Measurements from ENCODE around the gene THSD8.

Gene THSD8

DNA sequence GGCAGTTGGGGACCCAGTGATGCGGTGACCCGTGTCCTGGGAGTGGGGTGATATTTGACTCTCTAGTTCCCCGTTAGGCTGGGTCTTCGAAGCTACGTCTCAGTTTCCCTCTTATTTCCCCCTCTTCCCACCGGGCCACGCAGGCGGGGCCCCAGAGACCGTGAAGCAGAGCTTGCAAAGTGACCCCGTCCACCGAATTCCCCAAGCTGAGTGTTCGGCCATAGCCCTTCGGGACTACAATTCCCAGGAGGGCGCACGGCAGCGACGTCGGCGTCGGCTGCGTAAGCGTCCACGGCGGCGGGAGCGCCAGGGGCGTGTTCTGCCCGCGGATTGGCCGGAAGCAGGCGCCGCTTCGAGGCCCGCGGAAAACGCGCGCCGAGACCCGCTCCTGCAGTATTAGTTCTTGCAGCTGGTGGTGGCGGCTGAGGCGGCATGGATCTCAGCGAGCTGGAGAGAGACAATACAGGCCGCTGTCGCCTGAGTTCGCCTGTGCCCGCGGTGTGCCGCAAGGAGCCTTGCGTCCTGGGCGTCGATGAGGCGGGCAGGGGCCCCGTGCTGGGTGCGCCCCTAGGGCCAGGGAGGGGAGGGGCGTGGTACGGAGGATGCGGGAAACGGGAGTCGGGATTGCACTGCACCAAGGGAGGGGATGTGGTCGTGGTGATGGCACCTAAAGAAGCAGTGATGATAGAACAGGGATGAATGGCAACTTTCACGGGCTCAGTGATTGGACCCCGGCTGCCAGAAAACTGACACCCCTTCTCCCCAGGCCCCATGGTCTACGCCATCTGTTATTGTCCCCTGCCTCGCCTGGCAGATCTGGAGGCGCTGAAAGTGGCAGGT, 4.6 kb downstream of the THSD8 start, which contains the start of gene RNASEH2A (continued):
- TF ChIP-seq, protein P1, sequence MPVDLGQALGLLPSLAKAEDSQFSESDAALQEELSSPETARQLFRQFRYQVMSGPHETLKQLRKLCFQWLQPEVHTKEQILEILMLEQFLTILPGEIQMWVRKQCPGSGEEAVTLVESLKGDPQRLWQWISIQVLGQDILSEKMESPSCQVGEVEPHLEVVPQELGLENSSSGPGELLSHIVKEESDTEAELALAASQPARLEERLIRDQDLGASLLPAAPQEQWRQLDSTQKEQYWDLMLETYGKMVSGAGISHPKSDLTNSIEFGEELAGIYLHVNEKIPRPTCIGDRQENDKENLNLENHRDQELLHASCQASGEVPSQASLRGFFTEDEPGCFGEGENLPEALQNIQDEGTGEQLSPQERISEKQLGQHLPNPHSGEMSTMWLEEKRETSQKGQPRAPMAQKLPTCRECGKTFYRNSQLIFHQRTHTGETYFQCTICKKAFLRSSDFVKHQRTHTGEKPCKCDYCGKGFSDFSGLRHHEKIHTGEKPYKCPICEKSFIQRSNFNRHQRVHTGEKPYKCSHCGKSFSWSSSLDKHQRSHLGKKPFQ (tag by site-specific recombination; IDR thresholded peaks at IDR 0.05), result peak; percentile 48; the same call in 1 of the 2 replicates
- TF ChIP-seq ZNF626 (tag by site-specific recombination; IDR thresholded peaks at IDR 0.05) (no peak), SETDB1 (IDR thresholded peaks at IDR 0.05; ENCODE audit: insufficient read length, low read length) (no peak), ZNF426 (tag by site-specific recombination; IDR thresholded peaks at IDR 0.05) (no peak), ZNF555 (tag by site-specific recombination; conservative IDR thresholded peaks at IDR 0.05) (no peak), TCF7L2 (IDR thresholded peaks at IDR 0.05; ENCODE audit: borderline replicate concordance, low read depth, low read length) (no peak), ZNF157 (tag by site-specific recombination; IDR thresholded peaks at IDR 0.05) (no peak), ZNF266 (tag by site-specific recombination; IDR thresholded peaks at IDR 0.05; ENCODE audit: low read depth) (no peak), ZNF510 (tag by site-specific recombination; IDR thresholded peaks at IDR 0.05; ENCODE audit: insufficient replicate concordance) (no peak), OVOL3 (tag by site-specific recombination; IDR thresholded peaks at IDR 0.05) (no peak), ZNF571 (tag by site-specific recombination; IDR thresholded peaks at IDR 0.05) (no peak), ZNF211 (tag by site-specific recombination; IDR thresholded peaks at IDR 0.05; ENCODE audit: low read depth) (no peak), ZNF830 (tag by site-specific recombination; IDR thresholded peaks at IDR 0.05; ENCODE audit: low read depth) (no peak), ZNF274 (IDR thresholded peaks at IDR 0.05; ENCODE audit: low read length) (no peak), ZNF274 (tag by site-specific recombination; IDR thresholded peaks at IDR 0.05; ENCODE audit: borderline replicate concordance) (no peak), ZNF335 (tag by site-specific recombination; conservative IDR thresholded peaks at IDR 0.05) (peak; percentile 97), ZFP3 (tag by site-specific recombination; IDR thresholded peaks at IDR 0.05; ENCODE audit: low read depth) (no peak), ZNF530 (tag by site-specific recombination; IDR thresholded peaks at IDR 0.05; ENCODE audit: low read depth) (no peak), REPIN1 (tag by site-specific recombination; IDR thresholded peaks at IDR 0.05; ENCODE audit: low read depth) (peak; percentile 85; the same call in 1 of the 2 replicates), TRIM28 (IDR thresholded peaks at IDR 0.05; ENCODE audit: borderline replicate concordance, low read length) (no peak), ZNF677 (tag by site-specific recombination; IDR thresholded peaks at IDR 0.05) (no peak), ZBTB7A (tag by site-specific recombination; IDR thresholded peaks at IDR 0.05; ENCODE audit: low read depth) (peak; percentile 70; the same call in 1 of the 2 replicates), ZNF664 (tag by site-specific recombination; IDR thresholded peaks at IDR 0.05) (no peak)
- TF ChIP-seq, protein P2, sequence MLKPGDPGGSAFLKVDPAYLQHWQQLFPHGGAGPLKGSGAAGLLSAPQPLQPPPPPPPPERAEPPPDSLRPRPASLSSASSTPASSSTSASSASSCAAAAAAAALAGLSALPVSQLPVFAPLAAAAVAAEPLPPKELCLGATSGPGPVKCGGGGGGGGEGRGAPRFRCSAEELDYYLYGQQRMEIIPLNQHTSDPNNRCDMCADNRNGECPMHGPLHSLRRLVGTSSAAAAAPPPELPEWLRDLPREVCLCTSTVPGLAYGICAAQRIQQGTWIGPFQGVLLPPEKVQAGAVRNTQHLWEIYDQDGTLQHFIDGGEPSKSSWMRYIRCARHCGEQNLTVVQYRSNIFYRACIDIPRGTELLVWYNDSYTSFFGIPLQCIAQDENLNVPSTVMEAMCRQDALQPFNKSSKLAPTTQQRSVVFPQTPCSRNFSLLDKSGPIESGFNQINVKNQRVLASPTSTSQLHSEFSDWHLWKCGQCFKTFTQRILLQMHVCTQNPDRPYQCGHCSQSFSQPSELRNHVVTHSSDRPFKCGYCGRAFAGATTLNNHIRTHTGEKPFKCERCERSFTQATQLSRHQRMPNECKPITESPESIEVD (tag by site-specific recombination; IDR thresholded peaks at IDR 0.05), result no peak
- TF ChIP-seq, protein P3, sequence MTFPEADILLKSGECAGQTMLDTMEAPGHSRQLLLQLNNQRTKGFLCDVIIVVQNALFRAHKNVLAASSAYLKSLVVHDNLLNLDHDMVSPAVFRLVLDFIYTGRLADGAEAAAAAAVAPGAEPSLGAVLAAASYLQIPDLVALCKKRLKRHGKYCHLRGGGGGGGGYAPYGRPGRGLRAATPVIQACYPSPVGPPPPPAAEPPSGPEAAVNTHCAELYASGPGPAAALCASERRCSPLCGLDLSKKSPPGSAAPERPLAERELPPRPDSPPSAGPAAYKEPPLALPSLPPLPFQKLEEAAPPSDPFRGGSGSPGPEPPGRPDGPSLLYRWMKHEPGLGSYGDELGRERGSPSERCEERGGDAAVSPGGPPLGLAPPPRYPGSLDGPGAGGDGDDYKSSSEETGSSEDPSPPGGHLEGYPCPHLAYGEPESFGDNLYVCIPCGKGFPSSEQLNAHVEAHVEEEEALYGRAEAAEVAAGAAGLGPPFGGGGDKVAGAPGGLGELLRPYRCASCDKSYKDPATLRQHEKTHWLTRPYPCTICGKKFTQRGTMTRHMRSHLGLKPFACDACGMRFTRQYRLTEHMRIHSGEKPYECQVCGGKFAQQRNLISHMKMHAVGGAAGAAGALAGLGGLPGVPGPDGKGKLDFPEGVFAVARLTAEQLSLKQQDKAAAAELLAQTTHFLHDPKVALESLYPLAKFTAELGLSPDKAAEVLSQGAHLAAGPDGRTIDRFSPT (tag by site-specific recombination; IDR thresholded peaks at IDR 0.05), result peak; percentile 48; the same call in 1 of the 2 replicates
- TF ChIP-seq, protein P4, sequence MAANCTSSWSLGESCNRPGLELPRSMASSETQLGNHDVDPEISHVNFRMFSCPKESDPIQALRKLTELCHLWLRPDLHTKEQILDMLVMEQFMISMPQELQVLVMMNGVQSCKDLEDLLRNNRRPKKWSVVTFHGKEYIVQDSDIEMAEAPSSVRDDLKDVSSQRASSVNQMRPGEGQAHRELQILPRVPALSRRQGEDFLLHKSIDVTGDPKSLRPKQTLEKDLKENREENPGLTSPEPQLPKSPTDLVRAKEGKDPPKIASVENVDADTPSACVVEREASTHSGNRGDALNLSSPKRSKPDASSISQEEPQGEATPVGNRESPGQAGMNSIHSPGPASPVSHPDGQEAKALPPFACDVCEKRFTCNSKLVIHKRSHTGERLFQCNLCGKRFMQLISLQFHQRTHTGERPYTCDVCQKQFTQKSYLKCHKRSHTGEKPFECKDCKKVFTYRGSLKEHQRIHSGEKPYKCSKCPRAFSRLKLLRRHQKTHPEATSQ (tag by site-specific recombination; IDR thresholded peaks at IDR 0.05), result peak; percentile 69; the same call in 1 of the 2 replicates
- TF ChIP-seq, protein P5, sequence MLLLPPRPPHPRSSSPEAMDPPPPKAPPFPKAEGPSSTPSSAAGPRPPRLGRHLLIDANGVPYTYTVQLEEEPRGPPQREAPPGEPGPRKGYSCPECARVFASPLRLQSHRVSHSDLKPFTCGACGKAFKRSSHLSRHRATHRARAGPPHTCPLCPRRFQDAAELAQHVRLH (tag by site-specific recombination; IDR thresholded peaks at IDR 0.05), result 0 out of 2 replicates have a peak, but pooled peaks have one; percentile 53
- TF ChIP-seq, protein P6, sequence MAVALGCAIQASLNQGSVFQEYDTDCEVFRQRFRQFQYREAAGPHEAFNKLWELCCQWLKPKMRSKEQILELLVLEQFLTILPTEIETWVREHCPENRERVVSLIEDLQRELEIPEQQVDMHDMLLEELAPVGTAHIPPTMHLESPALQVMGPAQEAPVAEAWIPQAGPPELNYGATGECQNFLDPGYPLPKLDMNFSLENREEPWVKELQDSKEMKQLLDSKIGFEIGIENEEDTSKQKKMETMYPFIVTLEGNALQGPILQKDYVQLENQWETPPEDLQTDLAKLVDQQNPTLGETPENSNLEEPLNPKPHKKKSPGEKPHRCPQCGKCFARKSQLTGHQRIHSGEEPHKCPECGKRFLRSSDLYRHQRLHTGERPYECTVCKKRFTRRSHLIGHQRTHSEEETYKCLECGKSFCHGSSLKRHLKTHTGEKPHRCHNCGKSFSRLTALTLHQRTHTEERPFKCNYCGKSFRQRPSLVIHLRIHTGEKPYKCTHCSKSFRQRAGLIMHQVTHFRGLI (tag by site-specific recombination; IDR thresholded peaks at IDR 0.05), result no peak
- TF ChIP-seq, protein P7, sequence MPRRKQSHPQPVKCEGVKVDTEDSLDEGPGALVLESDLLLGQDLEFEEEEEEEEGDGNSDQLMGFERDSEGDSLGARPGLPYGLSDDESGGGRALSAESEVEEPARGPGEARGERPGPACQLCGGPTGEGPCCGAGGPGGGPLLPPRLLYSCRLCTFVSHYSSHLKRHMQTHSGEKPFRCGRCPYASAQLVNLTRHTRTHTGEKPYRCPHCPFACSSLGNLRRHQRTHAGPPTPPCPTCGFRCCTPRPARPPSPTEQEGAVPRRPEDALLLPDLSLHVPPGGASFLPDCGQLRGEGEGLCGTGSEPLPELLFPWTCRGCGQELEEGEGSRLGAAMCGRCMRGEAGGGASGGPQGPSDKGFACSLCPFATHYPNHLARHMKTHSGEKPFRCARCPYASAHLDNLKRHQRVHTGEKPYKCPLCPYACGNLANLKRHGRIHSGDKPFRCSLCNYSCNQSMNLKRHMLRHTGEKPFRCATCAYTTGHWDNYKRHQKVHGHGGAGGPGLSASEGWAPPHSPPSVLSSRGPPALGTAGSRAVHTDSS (tag by site-specific recombination; IDR thresholded peaks at IDR 0.05), result no peak
